IMR-90 (cell line): ENCODE results near the gene TYW5. TPM values are rescaled to one million over a fixed set of nuclear protein-coding genes. Genes with fewer than 3 reads are reported as not detected.

Source experiments
- ATAC-seq: fragments of 200-7000 bp; cut with Tn5 transposase; 2 replicates; pipeline ENCODE4 v1.9.1; 2020; ENCODE audit warnings: low read depth, mild to moderate bottlenecking, moderate library complexity
- BruUV-seq: library from RNA; stranded (reverse); fragments of 400-500 nt; replicated peaks from 2 replicates; lab custom pipeline; 2021; lab: Mats Ljungman, UMichigan
- CTCF ChIA-PET: fragments of 300-600 bp; formaldehyde crosslinking; extraction: SDS; loops from one replicate; lab custom pipeline; 2021; ENCODE audit warnings: antibody characterized with exemption; lab: Yijun Ruan, JAX
- POLR2A ChIA-PET: fragments of 300-600 bp; sonication (Branson Sonifier 250); formaldehyde crosslinking; loops from one replicate; lab custom pipeline; 2022; ENCODE audit warnings: antibody characterized with exemption; ENCODE audit not compliant: unreplicated experiment; lab: Charles Lee
- DNase-seq: peaks from one replicate; pipeline ENCODE4 v3.0.0; 2013
- H2AFZ ChIP-seq: replicated peaks from 2 replicates; pipeline ENCODE3; 2013; ENCODE audit warnings: low read length, mild to moderate bottlenecking; ENCODE audit not compliant: poor library complexity
- H2AK5ac ChIP-seq: 2 replicates; pipeline ENCODE4 v1.6.1; 2013; ENCODE audit warnings: low read depth, low read length, inconsistent platforms
- H2AK9ac ChIP-seq: replicated peaks from 2 replicates; pipeline ENCODE3; 2013; ENCODE audit warnings: mild to moderate bottlenecking, low read depth, low read length, moderate library complexity; ENCODE audit not compliant: poor library complexity
- H2BK120ac ChIP-seq: 2 replicates; pipeline ENCODE4 v1.6.1; 2013; ENCODE audit warnings: low read depth, low read length, inconsistent platforms
- H2BK15ac ChIP-seq: 3 replicates; pipeline ENCODE4 v1.6.1; 2013; ENCODE audit warnings: low read depth, low read length, inconsistent platforms
- H2BK20ac ChIP-seq: 2 replicates; pipeline ENCODE4 v1.6.1; 2013; ENCODE audit warnings: low read depth, mild to moderate bottlenecking, inconsistent platforms, low read length, moderate library complexity
- H2BK5ac ChIP-seq: 2 replicates; pipeline ENCODE4 v1.6.1; 2013; ENCODE audit warnings: mild to moderate bottlenecking, low read depth, low read length, inconsistent platforms; ENCODE audit not compliant: poor library complexity, severe bottlenecking
- H3K14ac ChIP-seq: replicated peaks from 2 replicates; pipeline ENCODE4 v1.6.1; 2013; ENCODE audit warnings: low read depth, low read length, inconsistent platforms
- H3K18ac ChIP-seq: 2 replicates; pipeline ENCODE4 v1.6.1; 2013; ENCODE audit warnings: low read depth, low read length, control low read depth
- H3K23ac ChIP-seq: 2 replicates; pipeline ENCODE4 v1.6.1; 2013; ENCODE audit warnings: low read depth, low read length, inconsistent platforms
- H3K27ac ChIP-seq: 2 replicates; pipeline ENCODE4 v1.5.1; 2013; ENCODE audit warnings: mild to moderate bottlenecking, control low read depth, low read length; ENCODE audit not compliant: insufficient read depth
- H3K27me3 ChIP-seq: 2 replicates; pipeline ENCODE4 v1.6.1; 2013; ENCODE audit warnings: low read length; ENCODE audit not compliant: control insufficient read depth, insufficient read depth
- H3K36me3 ChIP-seq: 2 replicates; pipeline ENCODE4 v1.6.1; 2013; ENCODE audit warnings: low read length, mixed read lengths; ENCODE audit not compliant: control insufficient read depth, insufficient read depth
- H3K4ac ChIP-seq: 2 replicates; pipeline ENCODE4 v1.6.1; 2013; ENCODE audit warnings: low read depth, low read length, inconsistent platforms
- H3K4me1 ChIP-seq: 2 replicates; pipeline ENCODE4 v1.6.1; 2013; ENCODE audit warnings: low read length, mixed read lengths; ENCODE audit not compliant: control insufficient read depth, insufficient read depth
- H3K4me2 ChIP-seq: 2 replicates; pipeline ENCODE4 v1.6.1; 2013; ENCODE audit warnings: low read depth, mild to moderate bottlenecking, control low read depth, low read length, moderate library complexity
- H3K4me3 ChIP-seq: 2 replicates; pipeline ENCODE4 v1.5.1; 2013; ENCODE audit warnings: low read depth, mild to moderate bottlenecking, control low read depth, low read length, moderate library complexity; ENCODE audit not compliant: insufficient read depth
- H3K56ac ChIP-seq: 2 replicates; pipeline ENCODE4 v1.6.1; 2013; ENCODE audit warnings: low read length, inconsistent platforms; ENCODE audit not compliant: insufficient read depth; ENCODE audit errors: extremely low read depth
- H3K79me1 ChIP-seq, 2 experiments: 2 replicates each; pipeline ENCODE4 v1.6.1; 2013; ENCODE audit warnings: low read length in 2 of 2, inconsistent platforms in 1 of 2, low read depth in 1 of 2
- H3K9ac ChIP-seq: 2 replicates; pipeline ENCODE4 v1.6.1; 2013; ENCODE audit warnings: low read depth, low read length, control low read depth
- H3K9me1 ChIP-seq: 2 replicates; pipeline ENCODE4 v1.6.1; 2013; ENCODE audit warnings: low read length, inconsistent platforms; ENCODE audit not compliant: insufficient read depth
- H3K9me3 ChIP-seq: 2 replicates; pipeline ENCODE4 v1.6.1; 2013; ENCODE audit warnings: low read length; ENCODE audit not compliant: control insufficient read depth, insufficient read depth
- H4K20me1 ChIP-seq: 2 replicates; pipeline ENCODE4 v1.6.1; 2013; ENCODE audit warnings: low read length, inconsistent platforms; ENCODE audit not compliant: insufficient read depth
- H4K5ac ChIP-seq: 2 replicates; pipeline ENCODE4 v1.6.1; 2013; ENCODE audit warnings: mild to moderate bottlenecking, low read depth, low read length, control low read depth
- H4K8ac ChIP-seq, 2 experiments: 2 replicates each; pipeline ENCODE4 v1.6.1; 2013; ENCODE audit warnings: low read depth in 2 of 2, low read length in 2 of 2, control low read depth in 1 of 2, inconsistent platforms in 1 of 2
- H4K91ac ChIP-seq: 2 replicates; pipeline ENCODE4 v1.6.1; 2013; ENCODE audit warnings: low read depth, low read length, inconsistent platforms; ENCODE audit not compliant: insufficient read depth
- USF2 ChIP-seq: fragments of 150-350 bp; IDR thresholded peaks from 2 replicates; pipeline ENCODE4 v1.6.1; 2017; ENCODE audit warnings: mild to moderate bottlenecking, antibody characterized with exemption, low read length, low read depth
- dilution Hi-C: fragments of 300-500 bp; cut with HindIII; formaldehyde crosslinking; loops from one replicate; pipeline ENCODE4 v1.14.3; 2018; ENCODE audit warnings: low sequenced_read_pairs; ENCODE audit not compliant: unreplicated experiment
- in situ Hi-C: fragments of 300-500 bp; cut with MboI; formaldehyde crosslinking; loops from 3 replicates; pipeline ENCODE4 v1.14.3; 2019; ENCODE audit warnings: low sequenced_read_pairs, inconsistent platforms, mixed read lengths
- intact Hi-C: fragments of 100-400 bp; cut with micrococcal nuclease; formaldehyde crosslinking; loops from 2 replicates; pipeline ENCODE4 v1.10.0; 2022
- polyA plus RNA-seq, 3 experiments: library from polyadenylated mRNA; depleted of rRNA; stranded (reverse); fragments of >200 nt; gene quantifications; 2 replicates each; pipeline ENCODE4 v1.2.3, GENCODE V29; 2012; ENCODE audit warnings: low replicate concordance in 1 of 3
- total RNA-seq: library from RNA; depleted of rRNA; stranded (reverse); fragments of >200 nt; gene quantifications from 2 replicates; pipeline ENCODE4 v1.2.3, GENCODE V29; 2012

TYW5 gene
- total and polyA plus RNA-seq, 2 of the 4 experiments (the other 2 are of a cell fraction) = 3.8 to 4.0 TPM

DNA sequence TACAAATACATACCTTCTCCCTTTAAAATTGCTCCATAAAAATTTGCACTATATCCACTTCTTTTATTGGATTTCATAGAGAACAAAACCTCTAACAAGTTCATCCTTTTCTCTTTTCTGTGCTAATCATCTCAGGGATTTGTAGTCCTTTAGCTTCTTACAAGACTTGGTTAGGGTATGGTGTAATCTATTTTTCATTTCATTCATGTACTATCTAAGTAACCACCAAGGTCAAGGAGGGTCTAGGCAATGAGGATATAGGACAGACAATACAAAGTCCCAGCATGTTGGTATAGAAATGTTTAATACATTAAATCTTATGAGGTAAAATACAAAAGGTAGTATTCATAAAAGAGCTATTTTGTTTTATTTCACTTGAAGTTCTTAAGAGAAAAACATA lies 26.7 kb downstream of the TYW5 start:
- intact Hi-C loops (no loop called here), dilution Hi-C loops (no loop called here), in situ Hi-C loops (no loop called here)
- Histone ChIP-seq H2BK5ac (no peak overlapping the region), H3K18ac (no peak overlapping the region), H2AK9ac (no peak overlapping the region), H2BK20ac (no peak overlapping the region), H3K4ac (no peak overlapping the region), H2BK120ac (no peak overlapping the region), H3K9me1 (peaks cover 6% of the 10 kb centered on the region; the same call in 1 of the 2 replicates), H3K79me1 (peaks cover 11 to 27% of the 10 kb centered on the region in 2 experiments; a peak in 3 of 4 replicates), H3K4me2 (no peak overlapping the region), H3K56ac (no peak overlapping the region), H4K20me1 (peaks cover 3% of the 10 kb centered on the region; the same call in 1 of the 2 replicates), H3K4me1 (0 out of 2 replicates have a peak, but pooled peaks cover 2% of the 10 kb centered on the region), H2AK5ac (no peak overlapping the region), H4K5ac (no peak overlapping the region), H3K9me3 (no peaks in the 10 kb centered on the region), H3K23ac (no peak overlapping the region), H3K27ac (no peak overlapping the region), H3K4me3 (no peak overlapping the region), H3K36me3 (peaks cover 9% of the 10 kb centered on the region), H3K9ac (no peak overlapping the region), H2BK15ac (no peak overlapping the region), H2AFZ (no peak overlapping the region), H3K14ac (no peak overlapping the region), H4K91ac (no peak overlapping the region), H3K27me3 (no peaks in the 10 kb centered on the region), H4K8ac (no peak overlapping the region)
- ATAC-seq (no peak), DNase-seq (no peak)
- POLR2A ChIA-PET = no interaction called here
- BruUV-seq = no TSS peak
- no peak for TF ChIP-seq USF2
- CTCF ChIA-PET = no interaction called here
